B cell (primary cell): ENCODE measurements around the gene LCN15. TPM values are rescaled to one million over a fixed set of nuclear protein-coding genes. Genes with fewer than 3 reads are reported as not detected.

ENCODE experiments used
- ATAC-seq: fragments of 200-7000 bp; cut with Tn5 transposase; one replicate; pipeline ENCODE4 v1.10.0; 2021; ENCODE audit warnings: low read depth, mild to moderate bottlenecking, moderate number of reproducible peaks, moderate library complexity
- CTCF ChIA-PET: fragments of 350-600 bp; sonication (Branson Sonifier 250); formaldehyde crosslinking; loops from one replicate; lab custom pipeline; 2021; ENCODE audit warnings: antibody characterized with exemption, inconsistent platforms; lab: Charles Lee
- POLR2A ChIA-PET: fragments of 350-600 bp; sonication (Branson Sonifier 250); formaldehyde crosslinking; loops from one replicate; lab custom pipeline; 2021; ENCODE audit warnings: antibody characterized with exemption; lab: Charles Lee
- DNase-seq: peaks from one replicate; pipeline ENCODE4 v3.0.0; 2013
- H2AFZ ChIP-seq: 2 replicates; pipeline ENCODE4 v1.6.1; 2012; ENCODE audit warnings: mild to moderate bottlenecking, low read depth, low read length; ENCODE audit not compliant: insufficient read depth, poor library complexity, severe bottlenecking
- H3K27ac ChIP-seq, 2 donors: 1 replicate in 1 of 2; 2 replicates in 1 of 2; pipeline ENCODE4 v1.5.1; 2012 to 2013; ENCODE audit warnings: low read length in 2 of 2, mild to moderate bottlenecking in 2 of 2, moderate library complexity in 1 of 2
- H3K27me3 ChIP-seq, 4 experiments: fragments of 200-600 bp in 1 of 4; sonication (generic) in 1 of 4; replicated peaks in 1 of 4; 1 replicate in 2 of 4; 2 replicates in 2 of 4; pipeline versions ENCODE4 v1.6.1 to v1.7.0; 2013 to 2016; ENCODE audit warnings: low read length in 3 of 4, mild to moderate bottlenecking in 2 of 4, mixed read lengths in 1 of 4, moderate library complexity in 1 of 4; ENCODE audit not compliant: insufficient read depth in 4 of 4, control insufficient read depth in 3 of 4; ENCODE audit errors: control extremely low read depth in 1 of 4
- H3K36me3 ChIP-seq, 2 experiments: replicated peaks in 1 of 2; 1 replicate in 1 of 2; 2 replicates in 1 of 2; pipeline versions ENCODE4 v1.6.1 to v1.7.1; 2013; ENCODE audit warnings: low read length in 1 of 2; ENCODE audit not compliant: insufficient read depth in 2 of 2, control insufficient read depth in 1 of 2; ENCODE audit errors: control extremely low read depth in 1 of 2, extremely low read depth in 1 of 2
- H3K4me1 ChIP-seq, 2 donors: fragments of 200-600 bp in 1 of 2; sonication (generic) in 1 of 2; 1 replicate in 1 of 2; 2 replicates in 1 of 2; pipeline versions ENCODE4 v1.5.1 to v1.6.1; 2013 to 2017; ENCODE audit warnings: low read length in 2 of 2; ENCODE audit not compliant: control insufficient read depth in 2 of 2, insufficient read depth in 2 of 2
- H3K4me2 ChIP-seq: replicated peaks from 2 replicates; pipeline ENCODE3; 2012; ENCODE audit warnings: mild to moderate bottlenecking, low read depth, low read length; ENCODE audit not compliant: poor library complexity, severe bottlenecking
- H3K4me3 ChIP-seq, 5 experiments: fragments of 200-600 bp in 1 of 5; sonication (generic) in 1 of 5; 1 replicate in 3 of 5; 2 replicates in 2 of 5; pipeline versions ENCODE4 v1.5.1 to v1.7.0; 2011 to 2016; ENCODE audit warnings: low read length in 4 of 5, mild to moderate bottlenecking in 4 of 5, low read depth in 2 of 5, control low read depth in 1 of 5, moderate library complexity in 1 of 5; ENCODE audit not compliant: insufficient read depth in 1 of 5; ENCODE audit errors: control extremely low read depth in 1 of 5, extremely low read depth in 1 of 5
- H3K79me2 ChIP-seq: fragments of 200-600 bp; sonication (generic); one replicate; pipeline ENCODE4 v1.6.0; 2016; ENCODE audit warnings: low read length; ENCODE audit not compliant: control insufficient read depth, insufficient read depth
- H3K9ac ChIP-seq: fragments of 200-600 bp; sonication (generic); 2 replicates; pipeline ENCODE4 v1.6.1; 2017; ENCODE audit warnings: mild to moderate bottlenecking, low read length, moderate library complexity
- H3K9me3 ChIP-seq, 3 donors: one replicate each; pipeline versions ENCODE4 v1.6.1 to v1.7.1; 2013; ENCODE audit warnings: low read length in 2 of 3; ENCODE audit not compliant: control insufficient read depth in 2 of 3, insufficient read depth in 1 of 3; ENCODE audit errors: control extremely low read depth in 1 of 3
- H4K20me1 ChIP-seq: 2 replicates; pipeline ENCODE4 v1.6.0; 2012; ENCODE audit warnings: mild to moderate bottlenecking, low read length; ENCODE audit not compliant: insufficient read depth, control insufficient read depth, poor library complexity, severe bottlenecking
- H3K27ac Mint-ChIP-seq: one replicate; pipeline ENCODE4 v1.8.0; 2021; ENCODE audit warnings: mixed read lengths
- H3K27me3 Mint-ChIP-seq: one replicate; pipeline ENCODE4 v1.8.0; 2021; ENCODE audit warnings: mixed read lengths
- H3K4me1 Mint-ChIP-seq: one replicate; pipeline ENCODE4 v1.8.0; 2021; ENCODE audit warnings: mixed read lengths
- H3K4me3 Mint-ChIP-seq: one replicate; pipeline ENCODE4 v1.8.0; 2021; ENCODE audit warnings: mixed read lengths
- H3K9me3 Mint-ChIP-seq: one replicate; pipeline ENCODE4 v1.8.0; 2022; ENCODE audit warnings: mixed read lengths; ENCODE audit not compliant: insufficient read depth
- EZH2 ChIP-seq: IDR thresholded peaks from 2 replicates; pipeline ENCODE4 v1.6.1; 2012; ENCODE audit warnings: borderline replicate concordance, low read depth, mild to moderate bottlenecking, moderate library complexity, low read length; ENCODE audit not compliant: insufficient read depth, poor library complexity, severe bottlenecking
- WGBS: methylation state at CpG from one replicate; pipeline ENCODE4 v1.1.5; 2013; ENCODE audit warnings: missing lambda C conversion rate; ENCODE audit not compliant: insufficient coverage; 5-methylcytosine and 5-hydroxymethylcytosine counted together
- intact Hi-C: fragments of 100-400 bp; cut with micrococcal nuclease; formaldehyde crosslinking; loops from one replicate; pipeline ENCODE4 v1.10.0; 2022
- polyA plus RNA-seq: library from polyadenylated mRNA; depleted of rRNA; stranded (reverse); fragments of >200 nt; gene quantifications from 2 replicates; pipeline ENCODE4 v1.2.3, GENCODE V29; 2012
- total RNA-seq, 2 donors: library from RNA; stranded (reverse); fragments of 120-200 nt in 1 of 2; gene quantifications; 1 replicate in 1 of 2; 2 replicates in 1 of 2; pipeline versions ENCODE4 v1.2.3 to v1.2.4, GENCODE V29; 2013 to 2022
- TF ChIP-seq, protein P1 (sequence below): fragments of 200-600 bp; IDR thresholded peaks from one replicate; pipeline ENCODE4 v1.8.0; 2022; ENCODE audit warnings: antibody characterized with exemption, mild to moderate bottlenecking

Gene LCN15
- total and polyA plus RNA-seq, 2 donors (not counting 1 experiment from before 2014, with no cell fraction given) = not detected

DNA sequence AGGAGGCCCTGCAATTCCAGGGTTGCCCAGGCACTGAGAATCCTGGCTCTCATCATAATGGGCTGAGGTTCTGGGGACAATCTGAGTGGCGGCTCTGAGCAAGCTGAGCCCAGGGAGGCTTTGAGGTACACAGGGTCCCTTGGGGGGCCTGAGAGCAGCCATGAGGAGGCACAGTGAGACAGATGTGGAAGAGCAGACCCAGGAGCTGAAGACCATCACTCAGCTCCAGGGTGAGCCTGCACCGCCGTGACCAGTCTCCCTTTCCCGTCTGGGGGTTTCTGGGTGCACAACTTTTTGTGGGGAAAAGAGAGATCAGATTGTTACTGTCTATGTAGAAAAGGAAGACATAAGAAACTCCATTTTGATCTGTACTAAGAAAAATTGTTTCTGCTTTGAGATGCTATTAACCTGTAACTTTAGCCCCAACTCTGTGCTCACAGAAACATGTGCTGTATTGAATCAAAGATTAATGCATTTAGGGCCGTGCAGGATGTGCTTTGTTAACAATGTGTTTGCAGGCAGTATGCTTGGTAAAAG lies 32.0 kb upstream of the LCN15 start, which contains the start of gene CCDC183:
Gene CCDC183, plus strand, starts transcription at position 101 of the 537 bp plus-strand sequence. Its CDS starts 60 bp downstream, at position 161.
- H3K4me3 ChIP-seq = no peak within 1 kb of the TSS
- no peaks in the 10 kb centered on the region for H3K9me3 Mint-ChIP-seq
- ChIA-PET POLR2A (no interaction called here), CTCF (no interaction called here)
- no peak within 1 kb of the TSS for H3K27ac ChIP-seq
- peaks cover 0 to 22% (median 9%) of the 10 kb centered on the region in 4 experiments for H3K27me3 ChIP-seq
- no peak within 1 kb of the TSS for H3K4me2 ChIP-seq
- peaks cover 4% of the 10 kb centered on the region for H3K79me2 ChIP-seq
- peak within 1 kb of the TSS; percentile 37 for H3K4me3 Mint-ChIP-seq
- H3K36me3 ChIP-seq = peaks cover 0 to 4% of the 10 kb centered on the region in 2 experiments
- no peak within 1 kb of the TSS for H3K27ac Mint-ChIP-seq
- TF ChIP-seq EZH2 = no peak
- TF ChIP-seq, protein P1, sequence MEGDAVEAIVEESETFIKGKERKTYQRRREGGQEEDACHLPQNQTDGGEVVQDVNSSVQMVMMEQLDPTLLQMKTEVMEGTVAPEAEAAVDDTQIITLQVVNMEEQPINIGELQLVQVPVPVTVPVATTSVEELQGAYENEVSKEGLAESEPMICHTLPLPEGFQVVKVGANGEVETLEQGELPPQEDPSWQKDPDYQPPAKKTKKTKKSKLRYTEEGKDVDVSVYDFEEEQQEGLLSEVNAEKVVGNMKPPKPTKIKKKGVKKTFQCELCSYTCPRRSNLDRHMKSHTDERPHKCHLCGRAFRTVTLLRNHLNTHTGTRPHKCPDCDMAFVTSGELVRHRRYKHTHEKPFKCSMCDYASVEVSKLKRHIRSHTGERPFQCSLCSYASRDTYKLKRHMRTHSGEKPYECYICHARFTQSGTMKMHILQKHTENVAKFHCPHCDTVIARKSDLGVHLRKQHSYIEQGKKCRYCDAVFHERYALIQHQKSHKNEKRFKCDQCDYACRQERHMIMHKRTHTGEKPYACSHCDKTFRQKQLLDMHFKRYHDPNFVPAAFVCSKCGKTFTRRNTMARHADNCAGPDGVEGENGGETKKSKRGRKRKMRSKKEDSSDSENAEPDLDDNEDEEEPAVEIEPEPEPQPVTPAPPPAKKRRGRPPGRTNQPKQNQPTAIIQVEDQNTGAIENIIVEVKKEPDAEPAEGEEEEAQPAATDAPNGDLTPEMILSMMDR = no peak
- intact Hi-C loops = loop anchor here (10.0 kb wide), 1 partner anchor 658 kb away; the partner anchor contains the start of gene NSMF
- WGBS = 83% methylated on average over 1 of the region's 5 CpGs
- peaks cover 22% of the 10 kb centered on the region for H3K4me1 Mint-ChIP-seq
- no peak within 1 kb of the TSS for H3K9ac ChIP-seq
- H3K4me1 ChIP-seq = peaks cover 31 to 40% of the 10 kb centered on the region in 2 donors
- peaks cover 6% of the 10 kb centered on the region for H3K27me3 Mint-ChIP-seq
- H4K20me1 ChIP-seq = peaks cover 12% of the 10 kb centered on the region
- no peaks in the 10 kb centered on the region for H3K9me3 ChIP-seq
- ATAC-seq (no peak), DNase-seq (no peak)
- H2AFZ ChIP-seq = no peak within 1 kb of the TSS

GRCh38 chr9:136795000-136795348 lies 30.7 kb upstream of the LCN15 start:
- POLR2A ChIA-PET = no interaction called here
- CTCF ChIA-PET = interaction anchor here (10.5 kb wide), 1 partner anchor 240 kb away, joined by 106 read pairs; no protein-coding TSS in a partner anchor
- no peak for ATAC-seq

More at GRCh38 chr9:136795000-136795348, 30.7 kb upstream of the LCN15 start:
- Mint-ChIP-seq H3K27me3 (peaks cover 6% of the 10 kb centered on the region), H3K9me3 (no peaks in the 10 kb centered on the region), H3K27ac (no peak overlapping the region), H3K4me3 (no peak overlapping the region), H3K4me1 (peaks cover 21% of the 10 kb centered on the region)
- no peak overlapping the region for H3K4me2 ChIP-seq
- H3K27ac ChIP-seq = no peak overlapping the region
- H3K9ac ChIP-seq = no peak overlapping the region
- H3K9me3 ChIP-seq = no peaks in the 10 kb centered on the region
- WGBS = 77% methylated on average over 4 of the region's 6 CpGs
- peaks cover 4% of the 10 kb centered on the region for H3K79me2 ChIP-seq
- H4K20me1 ChIP-seq = peaks cover 12% of the 10 kb centered on the region
- no peak for TF ChIP-seq EZH2
- TF ChIP-seq, protein P1 = no peak
- peaks cover 0 to 18% (median 9%) of the 10 kb centered on the region in 4 experiments for H3K27me3 ChIP-seq
- H3K4me1 ChIP-seq = peaks cover 27 to 35% of the 10 kb centered on the region in 2 donors
- intact Hi-C loops = loop anchor here (10.0 kb wide), 1 partner anchor 660 kb away; the partner anchor contains the start of gene NSMF
- H3K4me3 ChIP-seq = no peak overlapping the region
- no peak for DNase-seq
- H3K36me3 ChIP-seq = peaks cover 0 to 4% of the 10 kb centered on the region in 2 experiments
- no peak overlapping the region for H2AFZ ChIP-seq
